HL-60 (cell line): ENCODE data around the gene WDR12.

Experiments
- DNase-seq, 2 experiments: peaks; one replicate each; pipeline ENCODE4 v3.0.0-alpha.2; 2010 to 2020; ENCODE audit warnings: low read depth in 1 of 2, low spot score in 1 of 2
- H3K27ac ChIP-seq: fragments of 250-450 bp; sonication (Bioruptor Pico); replicated peaks from 2 replicates; pipeline ENCODE4 v1.5.1; 2020; ENCODE audit warnings: mild to moderate bottlenecking, moderate library complexity
- H3K27me3 ChIP-seq: fragments of 250-450 bp; sonication (Bioruptor Pico); 2 replicates; pipeline ENCODE4 v1.5.1; 2021; ENCODE audit warnings: mild to moderate bottlenecking, moderate library complexity; ENCODE audit not compliant: insufficient read depth, poor library complexity, severe bottlenecking
- H3K4me3 ChIP-seq: replicated peaks from 2 replicates; pipeline ENCODE4 v1.5.1; 2011; ENCODE audit warnings: mild to moderate bottlenecking, control low read depth, low read length; ENCODE audit not compliant: insufficient read depth
- GABPA ChIP-seq: IDR thresholded peaks from 2 replicates; pipeline ENCODE4 v1.6.1; 2012; ENCODE audit warnings: low read depth
- POLR2AphosphoS5 ChIP-seq: IDR thresholded peaks from 2 replicates; pipeline ENCODE4 v1.6.1; 2012; ENCODE audit warnings: low read depth
- REST ChIP-seq: IDR thresholded peaks from 2 replicates; pipeline ENCODE4 v1.6.1; 2012; ENCODE audit warnings: low read depth; ENCODE audit not compliant: insufficient replicate concordance
- SPI1 ChIP-seq: IDR thresholded peaks from 2 replicates; pipeline ENCODE4 v1.6.1; 2012; ENCODE audit warnings: low read depth, mild to moderate bottlenecking, borderline replicate concordance
- TF ChIP-seq, protein P1 (sequence below): IDR thresholded peaks from one replicate; pipeline ENCODE4 v1.5.1; 2011; ENCODE audit warnings: low read length, control low read depth, inconsistent platforms; ENCODE audit not compliant: insufficient read depth

Gene WDR12

DNA sequence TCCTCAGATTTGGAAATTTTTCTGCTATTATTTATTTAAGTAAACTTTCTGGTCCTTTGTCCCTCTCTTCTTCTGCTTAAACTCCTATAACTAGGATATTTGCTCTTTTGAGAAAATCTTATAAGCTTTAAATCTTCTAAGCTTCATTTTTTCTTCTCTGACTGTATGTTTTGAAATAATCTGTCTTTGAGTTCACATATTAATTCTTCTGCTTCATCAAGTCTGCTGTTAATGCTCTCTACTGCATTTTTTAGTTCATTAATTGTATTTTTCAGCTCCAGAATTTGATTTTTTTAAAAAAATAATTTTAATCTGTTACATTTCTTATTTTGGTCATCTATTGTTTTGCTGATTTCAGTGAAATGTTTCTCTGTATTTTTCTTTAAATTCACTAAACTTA is 68.8 kb downstream of the WDR12 start:
- Histone ChIP-seq H3K4me3 (no peak overlapping the region), H3K27me3 (no peaks in the 10 kb centered on the region), H3K27ac (no peak overlapping the region)
- TF ChIP-seq POLR2AphosphoS5 (no peak), REST (no peak), SPI1 (no peak), GABPA (no peak)
- TF ChIP-seq, protein P1, sequence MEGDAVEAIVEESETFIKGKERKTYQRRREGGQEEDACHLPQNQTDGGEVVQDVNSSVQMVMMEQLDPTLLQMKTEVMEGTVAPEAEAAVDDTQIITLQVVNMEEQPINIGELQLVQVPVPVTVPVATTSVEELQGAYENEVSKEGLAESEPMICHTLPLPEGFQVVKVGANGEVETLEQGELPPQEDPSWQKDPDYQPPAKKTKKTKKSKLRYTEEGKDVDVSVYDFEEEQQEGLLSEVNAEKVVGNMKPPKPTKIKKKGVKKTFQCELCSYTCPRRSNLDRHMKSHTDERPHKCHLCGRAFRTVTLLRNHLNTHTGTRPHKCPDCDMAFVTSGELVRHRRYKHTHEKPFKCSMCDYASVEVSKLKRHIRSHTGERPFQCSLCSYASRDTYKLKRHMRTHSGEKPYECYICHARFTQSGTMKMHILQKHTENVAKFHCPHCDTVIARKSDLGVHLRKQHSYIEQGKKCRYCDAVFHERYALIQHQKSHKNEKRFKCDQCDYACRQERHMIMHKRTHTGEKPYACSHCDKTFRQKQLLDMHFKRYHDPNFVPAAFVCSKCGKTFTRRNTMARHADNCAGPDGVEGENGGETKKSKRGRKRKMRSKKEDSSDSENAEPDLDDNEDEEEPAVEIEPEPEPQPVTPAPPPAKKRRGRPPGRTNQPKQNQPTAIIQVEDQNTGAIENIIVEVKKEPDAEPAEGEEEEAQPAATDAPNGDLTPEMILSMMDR: no peak
- DNase-seq: no peak

DNA sequence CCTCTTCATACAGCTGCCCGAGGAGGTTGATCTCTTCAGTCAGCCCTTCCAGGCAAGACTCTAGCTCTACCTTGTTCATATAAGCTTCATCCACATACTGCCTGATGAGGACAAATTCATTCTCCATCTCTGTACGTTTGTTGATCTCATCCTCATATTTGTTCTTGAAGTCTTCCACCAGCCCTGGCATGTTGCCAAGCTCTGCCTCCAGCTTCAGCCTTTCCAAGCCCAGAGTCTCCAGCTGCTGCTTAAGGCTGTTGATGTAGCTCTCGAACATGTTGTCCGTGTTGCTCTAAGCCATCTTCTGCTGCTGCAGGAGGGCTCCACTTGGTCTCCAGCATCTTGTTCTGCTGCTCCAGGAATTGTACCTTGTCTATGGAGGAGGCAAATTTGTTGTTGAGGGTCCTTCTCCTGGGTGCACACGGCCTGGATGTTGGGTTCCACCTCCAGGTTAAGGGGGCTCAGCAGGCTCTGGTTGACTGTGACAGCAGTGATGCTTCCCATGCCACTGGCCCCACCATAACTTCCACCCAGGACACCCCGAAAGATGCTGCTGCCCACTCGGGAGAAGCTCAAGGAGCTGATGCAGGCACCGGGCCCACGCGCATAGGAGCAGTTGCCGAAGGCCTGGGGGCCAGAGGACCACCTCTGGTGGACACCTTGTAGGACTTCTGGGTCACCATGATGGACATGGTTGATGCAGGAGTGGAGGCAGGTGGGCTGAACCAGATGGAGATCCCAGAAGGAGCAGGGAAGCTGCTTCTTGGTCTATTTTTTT is 70.2 kb downstream of the WDR12 start:
- no peak for DNase-seq
- Histone ChIP-seq H3K27me3 (no peaks in the 10 kb centered on the region), H3K4me3 (no peak overlapping the region), H3K27ac (no peak overlapping the region)
- TF ChIP-seq, protein P1: no peak
- TF ChIP-seq REST (no peak), POLR2AphosphoS5 (no peak), SPI1 (no peak), GABPA (no peak)

DNA sequence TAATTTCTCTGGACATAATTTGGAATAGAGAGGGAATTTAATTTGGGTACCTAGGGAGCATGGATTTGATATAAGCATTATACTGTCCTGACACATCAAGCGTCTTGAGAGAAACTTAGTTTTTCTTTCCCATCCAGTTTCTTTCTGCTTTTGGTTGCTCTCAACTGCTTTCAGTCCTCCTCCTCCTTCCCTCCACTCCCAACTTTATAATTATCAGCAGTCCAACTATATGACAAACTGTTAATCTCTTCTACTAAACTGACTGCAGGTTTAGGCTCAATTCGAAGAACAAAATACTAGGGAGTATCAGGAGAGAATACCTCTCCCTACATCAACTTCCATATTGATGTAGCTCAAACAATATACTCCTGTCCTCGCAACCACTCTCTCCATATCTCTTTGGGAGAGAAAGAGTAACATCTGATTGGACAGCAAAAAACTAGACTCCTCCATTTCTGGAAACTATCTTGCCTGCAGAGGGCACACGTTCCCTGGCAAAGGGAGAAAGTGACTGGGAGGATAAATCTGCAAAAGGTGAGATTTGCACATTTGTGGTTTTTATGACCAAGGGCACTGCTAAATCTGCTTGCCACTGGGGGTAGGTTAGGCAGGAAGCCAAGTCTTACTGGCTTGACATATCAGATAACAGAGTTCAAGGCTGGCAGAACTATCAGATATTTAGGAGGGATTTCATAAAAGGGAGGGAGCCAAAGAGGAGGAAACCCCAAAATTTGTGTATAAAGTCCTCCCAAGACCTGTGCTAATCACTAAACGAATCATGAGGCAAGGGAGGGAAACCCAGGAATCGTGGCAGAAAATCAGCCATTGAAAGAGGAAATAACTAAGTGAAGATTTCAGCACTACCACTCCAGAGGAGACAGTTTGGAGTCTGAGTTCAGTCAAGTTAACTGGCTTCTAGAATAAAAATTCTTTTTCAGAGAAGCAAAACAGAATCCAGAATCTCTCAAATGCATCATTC is 79.9 kb downstream of the WDR12 start:
- peak; percentile 15 to 66 for DNase-seq
- Histone ChIP-seq H3K27ac (no peak overlapping the region), H3K27me3 (no peaks in the 10 kb centered on the region), H3K4me3 (no peak overlapping the region)
- TF ChIP-seq POLR2AphosphoS5: no peak
- TF ChIP-seq, protein P1: peak; percentile 49
